B cell (primary cell): ENCODE results near the gene HYAL2.

ENCODE experiments used
- CTCF ChIP-seq: fragments of 200-600 bp; IDR thresholded peaks from one replicate; pipeline ENCODE4 v1.8.0; 2022; ENCODE audit warnings: antibody characterized with exemption, mild to moderate bottlenecking
- EZH2 ChIP-seq: IDR thresholded peaks from 2 replicates; pipeline ENCODE4 v1.6.1; 2012; ENCODE audit warnings: borderline replicate concordance, low read depth, mild to moderate bottlenecking, moderate library complexity, low read length; ENCODE audit not compliant: insufficient read depth, poor library complexity, severe bottlenecking

GRCh38 chr3:50352781-50353180 lies 30.2 kb upstream of the HYAL2 start:
- no peak for TF ChIP-seq CTCF
- no peak for TF ChIP-seq EZH2
